BLaER1 treated with 17β-estradiol and CSF1 and Interleukin-3, amounts not matched to agents 10 nM and 100 nM (cell line): ENCODE results near the gene TNFAIP2.
A peak's percentile ranks its signal among the peaks of the same experiment; 100 is the strongest.

Experiments used
- H3K27ac ChIP-seq, 11 experiments: shearing (Covaris generic); formaldehyde crosslinking; 2 replicates each; pipeline ENCODE4 v1.8.1; 2022
- H3K27me3 ChIP-seq, 11 experiments: shearing (Covaris generic); formaldehyde crosslinking; 2 replicates each; pipeline ENCODE4 v1.8.1; 2022
- H3K36me3 ChIP-seq, 11 experiments: shearing (Covaris generic); formaldehyde crosslinking; 2 replicates each; pipeline ENCODE4 v1.8.1; 2022
- H3K4me1 ChIP-seq, 10 experiments: shearing (Covaris generic); formaldehyde crosslinking; 2 replicates each; pipeline ENCODE4 v1.8.1; 2022
- H3K4me2 ChIP-seq, 11 experiments: shearing (Covaris generic); formaldehyde crosslinking; 2 replicates each; pipeline ENCODE4 v1.8.1; 2022
- H3K4me3 ChIP-seq, 10 experiments: shearing (Covaris generic); formaldehyde crosslinking; 2 replicates each; pipeline ENCODE4 v1.8.1; 2022
- H3K9ac ChIP-seq, 11 experiments: shearing (Covaris generic); formaldehyde crosslinking; 2 replicates each; pipeline ENCODE4 v1.8.1; 2022
- H3K9me3 ChIP-seq, 11 experiments: shearing (Covaris generic); formaldehyde crosslinking; replicated peaks in 1 of 11; 2 replicates each; pipeline ENCODE4 v1.8.1; 2022
- H4K20me1 ChIP-seq, 11 experiments: shearing (Covaris generic); formaldehyde crosslinking; 2 replicates each; pipeline ENCODE4 v1.8.1; 2022
- Cebpa-rat ChIP-seq, 11 experiments: shearing (Covaris generic); IDR thresholded peaks; 2 replicates each; pipeline ENCODE4 v1.8.1; 2022

Gene TNFAIP2

DNA sequence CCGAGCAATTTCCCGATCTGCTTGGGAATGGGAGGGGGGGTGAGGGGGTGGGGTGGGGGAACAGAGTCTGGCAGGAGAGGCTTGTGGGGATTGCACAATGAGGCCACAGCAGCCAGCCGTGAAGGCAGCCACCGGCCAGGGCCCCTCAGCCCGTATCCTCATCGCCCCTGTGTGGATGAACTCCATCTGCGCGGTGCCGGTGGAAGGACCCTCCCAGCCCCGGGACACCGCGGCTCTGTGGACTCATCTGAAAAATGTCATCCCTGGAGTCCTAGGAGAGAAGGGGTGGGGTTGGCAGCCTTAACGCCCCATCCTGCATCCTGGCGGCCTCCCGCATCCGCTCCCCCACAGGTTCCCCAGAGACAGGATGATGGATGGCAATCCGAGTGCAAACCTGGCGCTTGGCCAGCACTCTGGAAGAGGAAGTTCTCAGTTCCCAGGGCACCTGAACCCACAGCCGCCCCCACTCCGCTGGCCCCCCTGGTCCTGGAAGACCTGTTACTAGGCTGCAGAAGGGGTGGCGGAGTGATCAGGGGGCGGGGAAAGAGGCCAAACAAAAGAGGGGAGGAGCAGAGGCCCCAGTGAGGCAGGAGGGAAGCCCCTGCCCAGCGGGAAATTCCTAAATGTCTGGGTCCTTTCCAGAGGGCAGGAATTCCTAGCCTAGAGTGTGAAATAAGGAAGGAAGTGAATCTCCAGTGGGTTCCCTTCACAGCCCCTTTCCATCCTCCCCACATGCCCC is 1.2 kb upstream of the TNFAIP2 start:
- peak in 4 of 11 experiments; percentile 21 to 55 (median 34); a peak in 3 of 22 replicates for TF ChIP-seq Cebpa-rat (IDR thresholded peaks at IDR 0.05)
- Histone ChIP-seq H3K4me1 (peaks cover 82 to 91% (median 85%) of the 10 kb centered on the region in 10 experiments), H3K9ac (peak overlapping the region; percentile 92 to 96 (median 95); a peak in 21 of 22 replicates), H4K20me1 (peaks cover 14 to 33% (median 31%) of the 10 kb centered on the region in 11 experiments; a peak in 21 of 22 replicates), H3K9me3 (no peaks in the 10 kb centered on the region), H3K4me3 (peak overlapping the region; percentile 71 to 89 (median 79); a peak in 19 of 20 replicates), H3K27me3 (no peaks in the 10 kb centered on the region), H3K36me3 (peaks cover 9 to 25% (median 17%) of the 10 kb centered on the region in 11 experiments; a peak in 20 of 22 replicates), H3K4me2 (peak overlapping the region; percentile 89 to 100 (median 98)), H3K27ac (peak overlapping the region; percentile 82 to 98 (median 95); a peak in 21 of 22 replicates)

DNA sequence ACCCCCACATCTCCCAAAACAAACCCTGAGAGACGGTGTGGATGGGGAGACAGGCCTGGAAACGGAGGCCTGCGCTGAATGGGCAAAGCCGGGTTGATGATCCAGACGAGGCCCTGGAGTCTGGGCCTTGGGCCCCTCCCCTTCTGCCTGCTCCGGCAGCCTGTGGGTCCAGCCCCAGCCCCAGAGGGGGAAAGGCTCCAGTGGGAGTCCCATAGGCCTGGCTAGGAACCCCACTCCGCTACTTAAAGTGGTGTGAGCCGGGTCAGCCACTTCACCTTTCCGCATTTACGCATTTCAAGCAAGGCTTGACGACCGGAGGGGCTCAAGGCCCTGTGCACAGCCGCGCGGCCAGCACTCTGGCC is 695 bp upstream of the TNFAIP2 start:
- H3K36me3 ChIP-seq = peaks cover 9 to 29% (median 20%) of the 10 kb centered on the region in 11 experiments; a peak in 21 of 22 replicates
- peak overlapping the region; percentile 82 to 98 (median 95) for H3K27ac ChIP-seq
- H4K20me1 ChIP-seq = peaks cover 14 to 39% (median 36%) of the 10 kb centered on the region in 11 experiments; a peak in 21 of 22 replicates
- peak overlapping the region; percentile 89 to 100 (median 98) for H3K4me2 ChIP-seq
- H3K4me1 ChIP-seq = peaks cover 77 to 89% (median 83%) of the 10 kb centered on the region in 10 experiments
- no peaks in the 10 kb centered on the region for H3K9me3 ChIP-seq
- H3K27me3 ChIP-seq = no peaks in the 10 kb centered on the region
- TF ChIP-seq Cebpa-rat (IDR thresholded peaks at IDR 0.05) = no peak
- peak overlapping the region; percentile 92 to 96 (median 95) for H3K9ac ChIP-seq
- peak overlapping the region; percentile 71 to 89 (median 79) for H3K4me3 ChIP-seq

DNA sequence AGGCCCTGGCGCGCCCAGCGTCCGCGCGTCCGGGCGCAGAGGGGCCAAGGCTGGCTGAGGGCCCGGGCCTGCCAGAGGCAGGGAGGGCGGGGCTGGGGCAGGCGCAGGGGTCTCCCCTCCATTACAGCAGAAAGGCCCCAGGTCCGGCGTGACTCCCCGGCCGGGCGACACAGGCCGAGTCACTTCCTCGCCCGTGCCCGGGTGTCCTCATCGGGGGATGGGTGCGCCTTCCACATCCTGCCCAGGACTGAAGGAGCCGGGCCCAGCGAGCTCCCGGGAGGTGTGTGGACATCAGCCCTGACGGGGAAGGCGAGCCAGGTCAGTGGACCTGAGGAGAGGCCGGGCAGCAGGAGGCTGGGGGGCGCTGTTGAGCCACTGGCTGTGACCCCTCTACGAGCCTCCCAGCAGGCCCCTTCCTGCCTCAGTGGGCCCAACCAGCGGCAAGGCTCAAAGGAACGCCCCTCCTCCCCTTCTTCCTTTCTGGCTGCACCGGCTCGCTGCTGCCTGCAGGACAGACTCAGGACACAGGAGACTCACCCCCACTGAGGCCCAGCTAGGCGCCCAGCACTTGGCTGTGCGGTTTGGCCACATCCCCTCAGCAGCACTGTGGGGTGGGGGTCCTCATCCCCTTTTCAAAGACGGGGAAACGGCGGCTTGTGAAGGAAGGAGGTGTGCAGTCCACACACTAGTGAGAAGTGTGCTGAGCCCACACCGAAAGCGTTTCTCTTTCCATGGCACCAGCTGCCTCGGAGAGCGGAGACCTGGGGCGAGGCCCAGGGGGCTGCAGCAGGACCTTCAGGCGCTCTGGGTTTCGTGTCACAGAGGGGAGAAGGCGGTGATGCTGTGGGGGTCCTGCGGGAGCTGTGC is 606 bp downstream of the TNFAIP2 start:
- Histone ChIP-seq H3K36me3 (peaks cover 14 to 42% (median 33%) of the 10 kb centered on the region in 11 experiments; a peak in 21 of 22 replicates), H3K9me3 (no peaks in the 10 kb centered on the region), H3K9ac (peak overlapping the region; percentile 92 to 96 (median 95)), H3K4me1 (peaks cover 65 to 90% (median 84%) of the 10 kb centered on the region in 10 experiments), H3K27ac (peak overlapping the region; percentile 88 to 98 (median 95)), H4K20me1 (peaks cover 27 to 52% (median 49%) of the 10 kb centered on the region in 11 experiments), H3K4me3 (peak overlapping the region; percentile 71 to 89 (median 79)), H3K4me2 (peak overlapping the region; percentile 89 to 100 (median 98)), H3K27me3 (no peaks in the 10 kb centered on the region)
- TF ChIP-seq Cebpa-rat (IDR thresholded peaks at IDR 0.05) = no peak

DNA sequence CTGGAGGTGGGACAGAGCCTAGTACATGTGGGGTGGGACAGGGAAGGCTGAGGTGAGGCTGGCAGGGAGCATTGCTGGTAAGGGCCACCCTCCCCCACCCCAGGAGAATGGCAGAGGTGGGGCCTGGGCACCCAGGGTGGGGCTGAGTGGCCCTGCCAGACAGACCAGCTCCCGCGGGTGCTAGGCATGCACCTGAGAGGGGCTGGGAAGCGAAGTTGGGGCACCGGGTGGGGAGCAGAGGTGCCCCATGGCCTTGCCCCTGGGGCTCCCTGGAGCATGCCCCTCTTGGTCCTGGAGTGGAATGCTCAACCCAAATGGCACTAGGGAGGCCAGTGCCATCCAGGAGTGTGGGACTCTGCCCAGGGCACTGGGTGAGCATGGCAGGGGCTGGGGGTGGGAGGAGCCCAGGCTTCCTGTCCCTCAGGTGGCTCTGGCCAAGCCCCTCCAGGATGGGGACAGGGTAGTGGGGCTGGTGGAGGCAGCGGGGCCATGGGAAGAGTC is 1.3 kb downstream of the TNFAIP2 start:
- Histone ChIP-seq H3K9me3 (no peaks in the 10 kb centered on the region), H4K20me1 (peaks cover 34 to 59% (median 55%) of the 10 kb centered on the region in 11 experiments), H3K27me3 (no peaks in the 10 kb centered on the region), H3K9ac (peak overlapping the region; percentile 92 to 96 (median 95)), H3K4me2 (peak overlapping the region; percentile 89 to 100 (median 98)), H3K4me1 (peaks cover 58 to 87% (median 79%) of the 10 kb centered on the region in 10 experiments), H3K27ac (peak overlapping the region; percentile 88 to 98 (median 95); a peak in 21 of 22 replicates), H3K36me3 (peaks cover 15 to 49% (median 40%) of the 10 kb centered on the region in 11 experiments; a peak in 21 of 22 replicates), H3K4me3 (peak overlapping the region; percentile 71 to 89 (median 79))
- no peak for TF ChIP-seq Cebpa-rat (IDR thresholded peaks at IDR 0.05)

DNA sequence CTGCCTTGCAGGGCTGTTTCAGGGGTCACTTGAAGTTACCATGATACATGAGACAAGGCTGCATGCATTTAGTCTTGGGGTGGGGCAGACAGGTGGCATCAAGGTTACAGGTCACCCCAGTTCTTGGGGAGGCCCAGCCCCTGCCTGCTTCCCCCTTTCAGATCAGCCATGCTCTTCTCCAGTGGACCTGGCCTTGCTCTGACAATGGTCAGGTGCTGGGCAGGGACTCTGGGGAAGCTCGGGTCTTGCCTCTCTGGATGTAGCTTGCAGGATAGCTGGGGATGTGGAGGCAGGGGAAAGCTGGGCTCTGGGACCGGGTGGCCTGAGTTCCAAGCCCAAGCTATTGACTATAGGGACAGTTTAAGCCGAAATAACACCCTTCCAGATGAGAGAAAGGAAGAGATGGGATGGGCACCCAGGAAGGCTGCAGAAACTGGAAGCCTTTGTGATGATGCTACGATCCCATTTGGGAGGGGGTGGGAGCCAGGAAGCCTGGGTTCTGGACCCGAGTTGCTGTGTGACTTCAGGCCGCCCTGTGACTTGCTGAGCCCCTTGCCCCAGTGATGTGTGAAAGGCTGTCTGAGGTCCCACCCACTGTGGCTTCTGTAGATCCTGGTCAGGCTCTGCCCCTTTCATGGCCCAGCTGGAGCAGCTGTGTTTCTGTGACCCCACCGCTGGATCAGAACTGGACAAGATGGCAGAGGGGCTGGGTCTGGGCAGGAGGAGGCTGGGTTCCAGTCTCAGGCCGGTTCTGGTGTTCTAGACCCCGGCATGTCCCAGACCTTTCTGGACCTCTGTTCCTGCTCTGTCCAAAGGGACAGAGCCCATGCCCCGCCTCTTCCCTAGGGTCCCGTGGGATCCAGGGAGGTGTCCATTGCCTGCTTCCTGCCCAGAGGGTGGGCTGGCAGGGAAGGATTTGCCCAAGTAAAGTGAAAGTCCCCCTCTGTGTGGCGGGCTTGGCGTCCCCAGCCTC is 2.1 kb downstream of the TNFAIP2 start:
- Histone ChIP-seq H3K27ac (peak overlapping the region in 9 of 11 experiments; percentile 1 to 98 (median 95); a peak in 13 of 22 replicates), H3K9me3 (no peaks in the 10 kb centered on the region), H3K4me1 (peaks cover 50 to 78% (median 71%) of the 10 kb centered on the region in 10 experiments), H3K36me3 (peaks cover 23 to 57% (median 48%) of the 10 kb centered on the region in 11 experiments), H3K27me3 (no peaks in the 10 kb centered on the region), H3K4me2 (peak overlapping the region; percentile 89 to 100 (median 98)), H3K9ac (peak overlapping the region; percentile 92 to 96 (median 95); a peak in 21 of 22 replicates), H3K4me3 (peak overlapping the region in 9 of 10 experiments; percentile 71 to 89 (median 81); a peak in 19 of 20 replicates), H4K20me1 (peaks cover 40 to 67% (median 64%) of the 10 kb centered on the region in 11 experiments)
- TF ChIP-seq Cebpa-rat (IDR thresholded peaks at IDR 0.05) = no peak

DNA sequence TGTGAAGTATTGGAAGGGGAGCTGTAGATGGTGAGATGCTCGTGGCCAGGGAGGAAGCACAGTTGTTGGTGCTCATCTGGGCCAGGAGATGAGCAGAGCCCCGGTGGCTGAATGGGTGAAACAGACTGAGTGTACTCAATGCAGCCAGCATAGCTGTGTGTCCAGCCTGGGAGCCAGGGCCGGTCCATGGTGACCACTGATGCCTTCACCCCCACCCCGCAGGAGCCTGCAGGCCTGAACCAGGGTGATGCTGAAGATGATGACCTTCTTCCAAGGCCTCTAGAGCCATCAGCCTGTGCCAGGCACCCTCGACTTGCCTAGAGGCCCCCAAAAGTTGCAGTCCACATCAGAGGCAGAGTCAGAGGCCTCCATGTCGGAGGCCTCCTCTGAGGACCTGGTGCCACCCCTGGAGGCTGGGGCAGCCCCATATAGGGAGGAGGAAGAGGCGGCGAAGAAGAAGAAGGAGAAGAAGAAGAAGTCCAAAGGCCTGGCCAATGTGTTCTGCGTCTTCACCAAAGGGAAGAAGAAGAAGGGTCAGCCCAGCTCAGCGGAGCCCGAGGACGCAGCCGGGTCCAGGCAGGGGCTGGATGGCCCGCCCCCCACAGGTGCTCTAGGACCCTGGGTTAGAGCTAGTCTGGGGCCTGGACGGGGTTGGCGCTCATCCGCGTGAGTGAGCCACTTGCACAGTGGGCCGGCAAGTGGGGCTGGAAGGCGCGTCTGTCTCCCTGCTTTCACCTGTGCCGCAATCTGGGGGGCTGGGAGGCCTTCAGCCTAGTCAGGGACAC is 3.0 kb downstream of the TNFAIP2 start:
- Histone ChIP-seq H3K4me2 (peak overlapping the region in 10 of 11 experiments; percentile 89 to 100 (median 98); a peak in 18 of 22 replicates), H3K36me3 (peaks cover 32 to 66% (median 57%) of the 10 kb centered on the region in 11 experiments), H3K9me3 (no peaks in the 10 kb centered on the region), H3K27me3 (no peaks in the 10 kb centered on the region), H3K9ac (peak overlapping the region in 9 of 11 experiments; percentile 92 to 96 (median 96); a peak in 6 of 22 replicates), H3K4me1 (peaks cover 41 to 69% (median 62%) of the 10 kb centered on the region in 10 experiments), H4K20me1 (peaks cover 40 to 76% (median 73%) of the 10 kb centered on the region in 11 experiments), H3K4me3 (peak overlapping the region in 3 of 10 experiments; percentile 8 to 87 (median 86); a peak in 4 of 20 replicates), H3K27ac (peak overlapping the region in 3 of 11 experiments; percentile 3 to 98 (median 96); a peak in 2 of 22 replicates)
- TF ChIP-seq Cebpa-rat (IDR thresholded peaks at IDR 0.05) = no peak

DNA sequence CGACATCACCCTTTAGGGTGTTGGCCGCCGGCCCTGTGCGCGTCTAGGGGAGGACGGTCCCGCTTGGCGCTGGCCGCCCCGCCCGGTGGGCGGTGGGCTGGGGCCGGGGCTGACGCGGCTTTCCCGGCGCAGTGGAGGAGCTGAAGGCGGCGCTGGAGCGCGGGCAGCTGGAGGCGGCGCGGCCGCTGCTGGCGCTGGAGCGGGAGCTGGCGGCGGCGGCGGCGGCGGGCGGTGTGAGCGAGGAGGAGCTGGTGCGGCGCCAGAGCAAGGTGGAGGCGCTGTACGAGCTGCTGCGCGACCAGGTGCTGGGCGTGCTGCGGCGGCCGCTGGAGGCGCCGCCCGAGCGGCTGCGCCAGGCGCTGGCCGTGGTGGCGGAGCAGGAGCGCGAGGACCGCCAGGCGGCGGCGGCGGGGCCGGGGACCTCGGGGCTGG is 3.6 kb downstream of the TNFAIP2 start:
- no peak overlapping the region for H3K27ac ChIP-seq
- no peak for TF ChIP-seq Cebpa-rat (IDR thresholded peaks at IDR 0.05)
- no peak overlapping the region for H3K4me3 ChIP-seq
- H4K20me1 ChIP-seq = peaks cover 40 to 82% (median 78%) of the 10 kb centered on the region in 11 experiments
- peaks cover 35 to 63% (median 56%) of the 10 kb centered on the region in 10 experiments for H3K4me1 ChIP-seq
- H3K9ac ChIP-seq = peak overlapping the region in 2 of 11 experiments; percentile 96; a peak in 2 of 22 replicates
- no peaks in the 10 kb centered on the region for H3K9me3 ChIP-seq
- H3K36me3 ChIP-seq = peaks cover 38 to 72% (median 63%) of the 10 kb centered on the region in 11 experiments
- no peaks in the 10 kb centered on the region for H3K27me3 ChIP-seq
- peak overlapping the region in 5 of 11 experiments; percentile 91 to 100 (median 96); a peak in 8 of 22 replicates for H3K4me2 ChIP-seq
